IPS DF 6.9 (cell line): ENCODE measurements around the gene PAK1.

Experiments used
- DNase-seq: peaks from one replicate; pipeline ENCODE4 v3.0.0-alpha.2; 2013; ENCODE audit warnings: low read depth, low spot score
- H3K27ac ChIP-seq: one replicate; pipeline ENCODE4 v1.5.1; 2013; ENCODE audit warnings: low read length, control low read depth
- H3K27me3 ChIP-seq: 2 replicates; pipeline ENCODE4 v1.6.1; 2013; ENCODE audit warnings: mild to moderate bottlenecking, low read length; ENCODE audit not compliant: control insufficient read depth, insufficient read depth
- H3K36me3 ChIP-seq: 2 replicates; pipeline ENCODE4 v1.6.1; 2013; ENCODE audit warnings: low read length; ENCODE audit not compliant: control insufficient read depth, insufficient read depth
- H3K4me1 ChIP-seq: 2 replicates; pipeline ENCODE4 v1.6.1; 2013; ENCODE audit warnings: low read length; ENCODE audit not compliant: control insufficient read depth, insufficient read depth
- H3K4me3 ChIP-seq: 2 replicates; pipeline ENCODE4 v1.5.1; 2013; ENCODE audit warnings: mild to moderate bottlenecking, low read length
- H3K9me3 ChIP-seq: 2 replicates; pipeline ENCODE4 v1.6.1; 2013; ENCODE audit warnings: low read length, inconsistent platforms; ENCODE audit not compliant: control insufficient read depth, insufficient read depth
- WGBS: extraction: QIAGEN DNeasy Blood & Tissue Kit; methylation state at CpG from one replicate; pipeline ENCODE4 v1.1.7; 2013; ENCODE audit warnings: mixed read lengths, missing lambda C conversion rate; ENCODE audit not compliant: insufficient read length, insufficient coverage; 5-methylcytosine and 5-hydroxymethylcytosine counted together

The PAK1 gene

DNA sequence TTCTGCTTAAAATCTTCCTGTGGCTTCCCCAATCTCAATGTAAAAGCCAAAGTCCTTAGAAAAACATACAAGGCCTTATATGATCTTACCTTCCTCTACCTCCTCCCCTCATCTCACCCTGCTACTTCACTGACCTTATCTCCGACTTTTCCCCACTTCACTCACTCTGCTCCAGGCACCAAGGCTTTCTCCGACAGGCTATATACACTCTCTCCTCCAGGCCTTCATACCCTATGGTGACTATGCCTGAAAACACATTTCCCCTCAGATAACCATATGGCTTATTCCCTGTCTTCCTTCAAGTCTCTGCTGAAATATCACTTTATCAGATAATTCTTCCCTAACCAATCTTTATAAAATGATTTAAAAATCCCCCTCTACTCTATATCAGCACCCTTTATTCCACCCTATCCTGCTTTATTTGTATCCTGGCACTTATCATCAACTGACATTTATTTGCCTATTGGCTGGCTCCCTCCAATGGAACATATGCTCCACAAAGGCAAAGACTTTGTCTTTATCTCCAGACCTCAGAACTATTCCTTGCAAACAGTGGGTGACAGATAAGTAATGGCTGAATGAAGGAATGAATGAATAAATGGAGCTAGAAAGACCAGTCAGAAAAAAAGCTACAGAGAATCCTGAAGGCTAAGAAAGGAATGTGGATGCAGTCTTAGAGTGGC is 52.7 kb downstream of the PAK1 start:
- no peak overlapping the region for H3K4me3 ChIP-seq
- no peaks in the 10 kb centered on the region for H3K27me3 ChIP-seq
- no peak overlapping the region for H3K27ac ChIP-seq
- DNase-seq: no peak
- no CpG with 5 or more reads among the region's 2 CpGs for WGBS
- H3K36me3 ChIP-seq: no peaks in the 10 kb centered on the region
- no peaks in the 10 kb centered on the region for H3K9me3 ChIP-seq
- H3K4me1 ChIP-seq: peaks cover 1% of the 10 kb centered on the region; the same call in 1 of the 2 replicates

DNA sequence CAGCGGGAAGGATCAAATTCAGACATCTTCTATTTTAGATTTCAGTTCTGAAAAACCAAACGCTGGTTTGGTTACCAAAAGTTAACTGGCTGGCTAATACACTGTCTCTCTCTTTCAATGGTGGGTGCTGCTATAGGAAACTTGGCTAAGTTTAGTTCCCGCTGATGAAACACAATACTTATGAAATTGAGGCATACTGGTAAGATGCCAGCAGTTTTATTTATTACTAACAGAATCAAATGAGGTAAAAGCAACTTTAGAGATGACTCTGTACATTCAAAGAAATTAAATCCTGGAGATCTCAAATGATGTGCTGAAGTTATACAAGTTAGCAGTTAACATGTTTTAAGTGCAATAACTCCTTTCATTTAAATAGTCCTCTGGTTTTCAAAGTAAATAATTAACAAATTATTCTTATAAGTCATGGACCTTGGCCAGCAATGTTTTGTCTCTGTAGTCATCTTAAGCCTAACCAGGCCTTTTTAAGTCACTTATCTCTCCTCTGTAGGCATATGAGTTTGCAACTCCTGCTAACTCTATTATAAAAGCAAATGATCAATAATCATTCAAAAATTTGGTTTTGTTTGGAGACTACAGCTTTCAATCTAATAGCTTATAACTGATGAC is 54.8 kb downstream of the PAK1 start:
- Histone ChIP-seq H3K27ac (no peak overlapping the region), H3K36me3 (no peaks in the 10 kb centered on the region), H3K9me3 (no peaks in the 10 kb centered on the region), H3K4me3 (no peak overlapping the region), H3K4me1 (peaks cover 1% of the 10 kb centered on the region; the same call in 1 of the 2 replicates), H3K27me3 (no peaks in the 10 kb centered on the region)
- DNase-seq: no peak
- no CpG with 5 or more reads among the region's 3 CpGs for whole genome bisulfite sequencing

DNA sequence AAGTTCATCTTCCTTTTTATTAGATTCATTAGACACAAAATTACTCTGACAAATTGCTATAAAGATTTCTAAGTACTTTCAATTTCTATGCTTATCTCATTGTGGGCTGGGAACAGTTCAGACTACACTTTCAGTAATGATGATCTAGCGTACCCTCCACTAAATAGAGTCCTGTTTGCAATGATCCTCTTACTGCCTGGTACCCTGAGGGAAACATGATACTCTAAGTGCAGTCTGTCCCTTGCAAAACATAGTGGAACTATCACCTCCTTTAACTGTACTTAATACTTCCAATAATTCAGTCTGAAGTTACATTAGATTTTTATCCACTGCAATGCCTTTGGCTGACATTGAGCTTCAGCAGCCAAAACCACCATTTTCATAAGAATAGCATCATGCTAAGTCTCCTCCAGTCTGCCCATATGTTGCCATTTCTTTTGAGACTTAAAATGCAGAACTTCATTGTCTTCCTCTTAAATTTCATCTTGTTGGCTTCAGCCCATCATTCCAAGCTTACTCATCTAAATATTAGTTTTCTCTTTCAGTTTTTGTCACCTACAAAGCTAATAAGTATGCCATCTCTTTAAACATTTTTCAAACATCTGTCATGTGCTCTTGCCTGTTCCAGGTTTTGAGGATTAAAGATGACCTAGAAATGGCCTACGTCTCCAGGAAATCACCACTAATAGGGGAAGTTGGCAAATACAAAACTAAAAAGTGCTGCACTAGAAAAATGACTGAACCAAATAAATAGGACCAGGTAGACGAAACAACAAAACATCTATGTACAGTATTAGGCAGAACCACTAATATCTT is 55.5 kb downstream of the PAK1 start:
- WGBS: no CpG with 5 or more reads among the region's 3 CpGs
- Histone ChIP-seq H3K4me3 (no peak overlapping the region), H3K4me1 (peaks cover 1% of the 10 kb centered on the region; the same call in 1 of the 2 replicates), H3K27ac (no peak overlapping the region), H3K36me3 (no peaks in the 10 kb centered on the region), H3K9me3 (no peaks in the 10 kb centered on the region), H3K27me3 (no peaks in the 10 kb centered on the region)
- no peak for DNase-seq

DNA sequence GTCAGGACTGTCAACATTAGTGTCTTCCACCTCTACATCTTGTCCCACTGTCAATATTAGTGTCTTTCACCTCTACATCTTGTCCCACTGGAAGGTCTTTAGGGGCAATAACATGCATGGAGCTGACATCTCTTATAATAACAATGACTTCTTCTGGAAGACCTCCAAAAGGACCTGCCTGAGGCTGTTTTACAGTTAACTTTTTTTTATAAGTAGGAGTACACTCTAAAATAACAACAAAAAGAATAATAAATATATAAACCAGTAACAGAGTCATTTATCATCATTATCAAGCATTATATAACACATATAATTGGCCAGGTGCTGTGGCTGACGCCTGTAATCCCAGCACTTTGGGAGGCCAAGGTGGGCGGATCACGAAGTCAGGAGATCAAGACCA is 57.5 kb downstream of the PAK1 start:
- no peak for DNase-seq
- no peak overlapping the region for H3K4me3 ChIP-seq
- peaks cover 1% of the 10 kb centered on the region; the same call in 1 of the 2 replicates for H3K4me1 ChIP-seq
- H3K27me3 ChIP-seq: no peaks in the 10 kb centered on the region
- H3K27ac ChIP-seq: no peak overlapping the region
- WGBS: no CpG with 5 or more reads among the region's 3 CpGs
- H3K36me3 ChIP-seq: no peaks in the 10 kb centered on the region
- H3K9me3 ChIP-seq: no peaks in the 10 kb centered on the region

DNA sequence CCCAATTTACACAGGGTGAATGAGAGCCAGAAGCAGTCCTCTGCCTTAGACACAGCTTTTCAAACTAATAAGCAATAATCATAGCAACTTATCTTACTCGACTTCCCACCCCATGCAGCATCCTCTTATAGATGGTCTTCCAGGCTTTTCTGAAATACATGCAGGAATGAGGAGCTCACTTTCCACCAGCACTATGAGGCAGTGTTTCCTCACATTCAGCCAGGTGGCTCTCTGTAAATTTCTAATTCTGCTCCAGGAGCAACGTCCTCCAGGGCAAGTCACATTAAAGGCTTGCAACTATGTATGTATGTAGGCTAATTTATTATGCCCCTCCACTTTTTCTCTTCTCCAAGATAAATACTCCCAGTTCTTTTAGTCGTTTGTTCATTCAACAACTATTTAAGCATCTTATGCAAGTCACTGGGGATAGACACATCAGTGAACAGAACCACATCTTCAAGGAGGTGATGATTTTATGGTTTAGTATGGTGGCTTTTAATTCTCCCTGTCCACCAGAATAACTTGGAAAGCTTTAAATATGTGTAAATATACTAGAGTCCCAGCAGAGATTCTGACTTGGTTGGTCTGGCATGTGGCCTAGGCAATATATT is 59.9 kb downstream of the PAK1 start:
- H3K4me3 ChIP-seq: no peak overlapping the region
- no peak for DNase-seq
- no peaks in the 10 kb centered on the region for H3K9me3 ChIP-seq
- H3K4me1 ChIP-seq: peaks cover 3% of the 10 kb centered on the region; the same call in 1 of the 2 replicates
- no CpG with 5 or more reads among the region's 3 CpGs for WGBS
- no peak overlapping the region for H3K27ac ChIP-seq
- no peaks in the 10 kb centered on the region for H3K36me3 ChIP-seq
- no peaks in the 10 kb centered on the region for H3K27me3 ChIP-seq

DNA sequence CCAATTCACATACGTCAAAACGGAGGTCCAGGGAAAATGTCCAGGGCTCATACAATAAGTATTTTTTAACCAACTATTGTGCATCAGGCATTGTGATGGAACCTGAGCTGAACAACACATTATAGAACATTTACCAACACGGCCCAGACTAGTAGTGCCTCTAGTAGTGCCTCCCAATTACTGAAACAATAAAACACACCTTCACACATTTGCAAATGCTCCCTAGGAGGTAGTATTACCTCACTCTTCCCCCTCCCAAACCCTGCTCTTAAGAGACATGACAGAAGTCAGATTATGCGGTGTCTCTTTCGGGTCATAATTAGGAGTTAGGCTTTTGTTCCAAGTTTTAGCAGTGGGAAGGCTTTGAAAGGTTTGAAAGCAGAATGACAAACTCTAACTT is 61.1 kb downstream of the PAK1 start:
- Histone ChIP-seq H3K27ac (no peak overlapping the region), H3K9me3 (no peaks in the 10 kb centered on the region)
- no CpG with 5 or more reads among the region's 5 CpGs for WGBS

DNA sequence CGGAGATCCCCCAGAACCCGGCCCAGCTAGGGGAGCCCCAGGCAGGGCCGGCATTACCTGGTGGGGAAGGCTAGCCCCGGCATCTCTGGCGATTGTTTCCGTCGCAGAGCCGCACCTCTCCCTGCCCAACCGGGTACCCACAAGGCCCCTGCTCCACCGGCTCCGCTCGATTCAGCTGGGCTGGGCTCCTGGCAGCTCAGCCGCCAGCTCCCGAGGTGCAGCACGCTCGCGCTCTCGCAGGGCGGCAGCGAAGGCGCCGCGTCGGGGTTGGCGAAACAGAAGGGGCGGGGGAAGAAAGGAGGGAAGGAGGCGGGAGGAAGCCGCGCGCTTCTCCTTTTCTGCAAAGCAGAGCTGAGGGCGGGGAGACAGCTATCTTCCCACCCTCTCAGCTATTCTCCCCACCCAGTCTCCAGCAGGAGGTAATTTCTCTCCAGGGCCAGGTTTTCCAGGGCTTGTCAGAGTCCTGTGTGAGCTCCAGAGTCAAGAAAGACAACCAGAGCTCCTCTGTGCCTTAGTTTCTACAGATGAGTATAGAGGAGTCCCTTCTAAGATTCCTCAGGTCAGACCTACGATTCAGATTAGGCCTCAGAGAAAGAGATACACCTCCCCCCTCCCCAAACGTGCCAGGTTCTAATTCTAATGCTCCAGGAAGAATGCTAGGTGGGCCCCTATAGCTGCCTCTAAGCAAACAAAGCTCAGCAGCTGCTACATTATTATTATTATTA is 62.0 kb downstream of the PAK1 start:
- peak; percentile 66 for DNase-seq
- Histone ChIP-seq H3K9me3 (no peaks in the 10 kb centered on the region), H3K4me1 (peaks cover 3% of the 10 kb centered on the region; the same call in 1 of the 2 replicates), H3K36me3 (no peaks in the 10 kb centered on the region), H3K27me3 (no peaks in the 10 kb centered on the region), H3K27ac (no peak overlapping the region), H3K4me3 (peak overlapping the region; percentile 50)
- WGBS: no CpG with 5 or more reads among the region's 33 CpGs

More for the DNA sequence above, 61.1 kb downstream of the PAK1 start:
- Histone ChIP-seq H3K4me1 (peaks cover 3% of the 10 kb centered on the region; the same call in 1 of the 2 replicates), H3K4me3 (no peak overlapping the region), H3K27me3 (no peaks in the 10 kb centered on the region), H3K36me3 (no peaks in the 10 kb centered on the region)
- no peak for DNase-seq

DNA sequence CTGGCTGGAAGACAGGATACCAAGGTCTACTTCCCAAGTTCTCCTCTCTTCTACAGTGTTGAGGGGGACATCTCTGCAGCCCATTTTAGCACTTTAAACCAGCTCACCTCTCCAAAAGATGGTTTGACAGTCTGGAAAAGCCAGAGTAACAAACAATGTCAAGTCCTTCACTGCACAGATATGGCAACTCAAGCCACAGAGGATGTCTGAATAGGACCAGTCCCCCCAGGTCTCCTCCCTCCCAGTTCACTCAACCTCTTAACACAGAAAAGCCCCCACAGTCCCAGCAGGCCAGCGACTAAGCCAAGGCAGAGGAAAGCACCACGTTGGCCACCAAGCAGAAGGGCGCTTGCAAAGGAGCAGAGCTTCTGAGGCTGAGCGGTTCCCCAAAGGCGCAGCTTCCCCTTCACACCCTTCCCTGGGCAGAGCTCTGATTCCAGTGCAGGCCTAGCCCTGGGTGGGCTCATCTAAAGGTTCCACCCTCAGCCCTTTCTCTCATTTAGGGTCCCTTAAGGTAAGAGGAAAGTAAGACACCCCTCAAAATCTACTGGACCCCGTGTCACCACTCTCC is 62.7 kb downstream of the PAK1 start:
- Histone ChIP-seq H3K27ac (no peak overlapping the region), H3K27me3 (no peaks in the 10 kb centered on the region), H3K9me3 (no peaks in the 10 kb centered on the region), H3K4me3 (peak overlapping the region; percentile 50), H3K36me3 (no peaks in the 10 kb centered on the region), H3K4me1 (peaks cover 3% of the 10 kb centered on the region; the same call in 1 of the 2 replicates)
- WGBS: no CpG with 5 or more reads among the region's 6 CpGs
- DNase-seq: no peak

DNA sequence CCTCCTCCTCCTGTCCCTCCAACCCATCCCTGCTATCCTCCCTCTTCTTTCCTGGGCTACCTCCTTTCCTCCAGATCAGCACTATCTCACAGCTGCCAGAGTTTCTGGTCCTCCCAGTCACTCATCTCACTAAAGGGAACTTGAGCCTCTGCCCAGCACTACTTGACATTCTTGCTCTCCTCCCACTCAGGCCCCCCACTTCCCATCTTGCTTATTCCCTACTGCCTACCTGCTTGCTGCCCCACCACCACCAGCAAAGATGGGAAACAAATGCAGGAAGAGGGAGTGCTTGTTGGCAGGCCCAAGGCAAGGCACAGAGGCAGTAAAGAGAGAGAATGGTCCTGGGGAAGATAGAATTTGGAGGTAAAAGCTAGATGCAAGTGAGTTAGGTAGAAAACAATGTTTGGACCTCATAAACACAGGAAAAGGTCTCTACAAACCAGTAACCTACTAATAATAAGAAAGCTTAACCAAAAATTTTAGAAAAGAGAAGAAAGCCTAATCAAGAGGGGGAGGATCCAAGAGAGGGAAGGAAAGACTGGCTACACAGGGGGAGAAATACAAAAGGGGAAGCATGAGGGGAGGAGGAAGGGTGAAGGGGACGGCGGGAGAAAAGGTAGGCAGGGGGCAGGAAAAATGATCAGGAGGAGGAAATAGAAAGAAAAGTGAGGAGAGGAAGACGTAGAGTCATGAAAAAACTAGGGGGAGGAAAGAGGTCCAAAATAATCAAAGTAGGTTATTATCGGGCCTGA is 63.6 kb downstream of the PAK1 start:
- no peak overlapping the region for H3K27ac ChIP-seq
- WGBS: no CpG with 5 or more reads among the region's 4 CpGs

More for the DNA sequence above, 63.6 kb downstream of the PAK1 start:
- Histone ChIP-seq H3K36me3 (no peaks in the 10 kb centered on the region), H3K4me1 (peaks cover 3% of the 10 kb centered on the region; the same call in 1 of the 2 replicates), H3K9me3 (no peaks in the 10 kb centered on the region), H3K4me3 (no peak overlapping the region), H3K27me3 (no peaks in the 10 kb centered on the region)
- DNase-seq: no peak
